ENCODE data around the gene SASH1. TPM values are rescaled to one million over a fixed set of nuclear protein-coding genes. Genes with fewer than 3 reads are reported as not detected.

SASH1 gene
- total and polyA plus RNA-seq, 2 of the 8 experiments (the other 6 are each of a cell fraction or from before 2014, with no cell fraction given): 6.0 to 20.2 TPM

DNA sequence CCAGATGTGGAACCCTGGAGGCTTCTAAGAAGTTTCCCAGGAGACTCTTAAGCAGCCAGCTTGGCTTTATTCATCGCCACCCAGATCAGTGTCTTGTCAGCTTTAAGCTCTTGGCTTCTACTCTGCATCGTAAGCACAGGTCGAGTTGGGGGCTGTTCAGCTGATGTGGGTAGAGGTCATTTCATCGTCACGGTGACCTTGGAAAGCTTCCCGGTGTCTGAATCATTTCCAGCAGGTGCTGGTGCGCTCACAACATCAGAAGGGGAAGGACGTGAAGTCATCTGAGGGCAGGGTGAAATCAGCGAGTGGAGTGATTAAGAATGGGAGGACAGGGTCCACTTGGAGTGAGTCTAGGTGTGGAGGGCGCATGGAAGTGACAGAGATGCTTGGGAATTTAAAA, 112.6 kb downstream of the SASH1 start:
- Histone ChIP-seq H3K18ac (ENCODE audit: extremely low read depth, low read length) (no peak overlapping the region), H4K8ac (ENCODE audit: extremely low read depth, insufficient read depth, low read length) (no peak overlapping the region), H3K4ac (replicated peaks; ENCODE audit: insufficient read length, low read depth, low read length) (no peak overlapping the region), H3K4me3 (ENCODE audit: extremely low read depth in 1 of 4, insufficient read depth in 2 of 4, low read depth in 3 of 4, low read length in 4 of 4) (no peak overlapping the region), H3K23me2 (ENCODE audit: low read depth, low read length) (no peaks in the 10 kb centered on the region), H3K9me3 (ENCODE audit: insufficient read depth in 2 of 2, low read depth in 1 of 2, low read length in 1 of 2) (no peaks in the 10 kb centered on the region), H2BK20ac (ENCODE audit: low read length) (no peak overlapping the region), H3K56ac (replicated peaks; ENCODE audit: insufficient read length, low read depth, low read length) (no peak overlapping the region), H3K23ac (ENCODE audit: insufficient read length) (no peak overlapping the region), H3K79me2 (ENCODE audit: control insufficient read depth in 1 of 2, insufficient read depth in 2 of 2, low read length in 2 of 2) (0 out of 4 replicates have a peak, but pooled peaks cover 0 to 1% of the 10 kb centered on the region in 2 experiments), H3K9ac (replicated peaks in 1 of 4; ENCODE audit: extremely low read depth in 1 of 4, low read depth in 3 of 4, low read length in 3 of 4) (no peak overlapping the region), H4K5ac (ENCODE audit: insufficient read length, low read depth, low read length) (no peak overlapping the region), H3K79me1 (ENCODE audit: low read depth, low read length) (peaks cover 7% of the 10 kb centered on the region; the same call in 1 of the 2 replicates), H3K36me3 (ENCODE audit: control insufficient read depth in 2 of 4, insufficient read depth in 4 of 4, low read length in 3 of 4) (no peaks in the 10 kb centered on the region), H2BK120ac (replicated peaks; ENCODE audit: low read depth, low read length) (no peak overlapping the region), H2BK5ac (ENCODE audit: low read depth, low read length) (no peak overlapping the region), H2BK15ac (ENCODE audit: low read length) (no peak overlapping the region), H2BK12ac (ENCODE audit: low read depth, low read length) (no peak overlapping the region), H3K4me2 (ENCODE audit: insufficient read depth in 1 of 2, low read depth in 2 of 2, low read length in 2 of 2) (no peak overlapping the region), H4K91ac (replicated peaks; ENCODE audit: insufficient read length, low read length) (no peak overlapping the region), H4K20me1 (replicated peaks in 1 of 2; ENCODE audit: control insufficient read depth in 1 of 2, insufficient read depth in 2 of 2, low read length in 2 of 2) (peaks cover 3% of the 10 kb centered on the region in 2 experiments), H3K27ac (ENCODE audit: low read depth, low read length) (no peak overlapping the region), H3K14ac (ENCODE audit: insufficient read length) (no peak overlapping the region), H2AK5ac (ENCODE audit: low read depth, low read length) (no peak overlapping the region), H2AFZ (ENCODE audit: low read length) (no peak overlapping the region), H3K4me1 (replicated peaks in 1 of 4; ENCODE audit: control insufficient read depth in 3 of 4, insufficient read depth in 4 of 4, low read length in 3 of 4) (no peaks in the 10 kb centered on the region; a peak in 2 of 7 replicates), H3K27me3 (replicated peaks in 1 of 4; ENCODE audit: control insufficient read depth in 3 of 4, extremely low read depth in 1 of 4, insufficient read depth in 3 of 4, low read length in 3 of 4) (no peaks in the 10 kb centered on the region)
- no peak for FAIRE-seq
- ChIA-PET POLR2A (ENCODE audit: partially characterized antibody) (no interaction called here), CTCF (ENCODE audit: partially characterized antibody) (interaction anchor here (0.6 to 5.4 kb wide), 2 partner anchors 9 to 284 kb away, joined by 3 to 24 read pairs; no protein-coding TSS in a partner anchor)
- DNase-seq (ENCODE audit: low read depth in 1 of 2, low spot score in 2 of 2): no peak
- 83% methylated on average over 10 of the region's 10 CpGs; no CpG with 5 or more reads in 1 of the 2 experiments for WGBS, 2 experiments (ENCODE audit: extremely low coverage in 1 of 2, insufficient coverage in 1 of 2, insufficient read length in 1 of 2, insufficient replicate concordance in 2 of 2, low coverage in 1 of 2, low lambda C conversion rate in 2 of 2, missing lambda C conversion rate in 1 of 2)
- TF ChIP-seq SP2 (IDR thresholded peaks at IDR 0.05; ENCODE audit: low read length) (no peak), KDM4A (IDR thresholded peaks at IDR 0.05; ENCODE audit: low read depth, low read length, severe bottlenecking) (no peak), TAF7 (optimal IDR thresholded peaks at IDR 0.05; ENCODE audit: borderline replicate concordance, low read depth, low read length) (no peak), KDM5A (IDR thresholded peaks at IDR 0.05; ENCODE audit: low read length) (no peak), EP300 (IDR thresholded peaks at IDR 0.05; ENCODE audit: borderline replicate concordance in 1 of 2, low read depth in 2 of 2, low read length in 2 of 2) (no peak), SIRT6 (IDR thresholded peaks at IDR 0.05; ENCODE audit: low read length) (no peak), NRF1 (IDR thresholded peaks at IDR 0.05; ENCODE audit: low read depth, low read length) (no peak)
- TF ChIP-seq, protein P1, sequence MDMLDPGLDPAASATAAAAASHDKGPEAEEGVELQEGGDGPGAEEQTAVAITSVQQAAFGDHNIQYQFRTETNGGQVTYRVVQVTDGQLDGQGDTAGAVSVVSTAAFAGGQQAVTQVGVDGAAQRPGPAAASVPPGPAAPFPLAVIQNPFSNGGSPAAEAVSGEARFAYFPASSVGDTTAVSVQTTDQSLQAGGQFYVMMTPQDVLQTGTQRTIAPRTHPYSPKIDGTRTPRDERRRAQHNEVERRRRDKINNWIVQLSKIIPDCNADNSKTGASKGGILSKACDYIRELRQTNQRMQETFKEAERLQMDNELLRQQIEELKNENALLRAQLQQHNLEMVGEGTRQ (IDR thresholded peaks at IDR 0.05; ENCODE audit: low read length): no peak
- TF ChIP-seq, protein P2, sequence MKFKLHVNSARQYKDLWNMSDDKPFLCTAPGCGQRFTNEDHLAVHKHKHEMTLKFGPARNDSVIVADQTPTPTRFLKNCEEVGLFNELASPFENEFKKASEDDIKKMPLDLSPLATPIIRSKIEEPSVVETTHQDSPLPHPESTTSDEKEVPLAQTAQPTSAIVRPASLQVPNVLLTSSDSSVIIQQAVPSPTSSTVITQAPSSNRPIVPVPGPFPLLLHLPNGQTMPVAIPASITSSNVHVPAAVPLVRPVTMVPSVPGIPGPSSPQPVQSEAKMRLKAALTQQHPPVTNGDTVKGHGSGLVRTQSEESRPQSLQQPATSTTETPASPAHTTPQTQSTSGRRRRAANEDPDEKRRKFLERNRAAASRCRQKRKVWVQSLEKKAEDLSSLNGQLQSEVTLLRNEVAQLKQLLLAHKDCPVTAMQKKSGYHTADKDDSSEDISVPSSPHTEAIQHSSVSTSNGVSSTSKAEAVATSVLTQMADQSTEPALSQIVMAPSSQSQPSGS (IDR thresholded peaks at IDR 0.05; ENCODE audit: low read length): no peak

Data from H1 (cell line).